Thymus (tissue), 11 donors: ENCODE measurements around the gene NT5DC1. TPM values are rescaled to one million over a fixed set of nuclear protein-coding genes. Genes with fewer than 3 reads are reported as not detected.

Experiments
- DNase-seq, 9 donors: peaks; one replicate each; pipeline ENCODE4 v3.0.0-alpha.2; 2013; ENCODE audit warnings: low spot score in 9 of 9, low read depth in 6 of 9, missing footprints in 1 of 9
- H3K27ac ChIP-seq, 2 donors: one replicate each; pipeline ENCODE4 v1.5.1; 2013; ENCODE audit warnings: control low read depth in 1 of 2, low read depth in 1 of 2, low read length in 1 of 2, mild to moderate bottlenecking in 1 of 2, moderate library complexity in 1 of 2
- H3K27me3 ChIP-seq, 2 donors: one replicate each; pipeline ENCODE4 v1.5.1; 2013; ENCODE audit warnings: low read length in 1 of 2; ENCODE audit not compliant: control insufficient read depth in 2 of 2, insufficient read depth in 1 of 2
- H3K36me3 ChIP-seq, 2 donors: one replicate each; pipeline ENCODE4 v1.5.1; 2013; ENCODE audit warnings: low read length in 1 of 2, mild to moderate bottlenecking in 1 of 2, moderate library complexity in 1 of 2; ENCODE audit not compliant: control insufficient read depth in 2 of 2, insufficient read depth in 2 of 2
- H3K4me1 ChIP-seq, 2 donors: one replicate each; pipeline ENCODE4 v1.5.1; 2013; ENCODE audit warnings: low read length in 2 of 2; ENCODE audit not compliant: control insufficient read depth in 2 of 2, insufficient read depth in 2 of 2
- H3K4me3 ChIP-seq, 2 donors: one replicate each; pipeline ENCODE4 v1.5.1; 2013; ENCODE audit warnings: low read length in 2 of 2, control low read depth in 1 of 2, mild to moderate bottlenecking in 1 of 2
- H3K9me3 ChIP-seq, 2 donors: one replicate each; pipeline ENCODE4 v1.5.1; 2013; ENCODE audit warnings: low read length in 1 of 2, mild to moderate bottlenecking in 1 of 2; ENCODE audit not compliant: control insufficient read depth in 2 of 2, insufficient read depth in 1 of 2
- WGBS: extraction: QIAGEN DNeasy Blood & Tissue Kit; methylation state at CpG from one replicate; pipeline ENCODE4 v1.1.7; 2013; 5-methylcytosine and 5-hydroxymethylcytosine counted together
- polyA plus RNA-seq: library from polyadenylated mRNA; stranded (reverse); fragments of 200-250 nt; gene quantifications from one replicate; pipeline ENCODE4 v1.2.3, GENCODE V29; 2013
- total RNA-seq: library from RNA; stranded (reverse); fragments of 120-200 nt; gene quantifications from one replicate; pipeline ENCODE4 v1.2.4, GENCODE V29; 2013
- donor health status: healthy.

Gene NT5DC1
- total and polyA plus RNA-seq, 2 donors, result 14.1 to 15.6 TPM

- H3K4me1 ChIP-seq, result no peaks in the 10 kb centered on the region
- H3K27ac ChIP-seq, result no peak overlapping the region
- WGBS, result 97% methylated on average over 2 of the region's 2 CpGs
- no peaks in the 10 kb centered on the region for H3K36me3 ChIP-seq
- H3K27me3 ChIP-seq, result no peaks in the 10 kb centered on the region
- no peaks in the 10 kb centered on the region for H3K9me3 ChIP-seq
- no peak for DNase-seq
- no peak overlapping the region for H3K4me3 ChIP-seq
Measured at GRCh38 chr6:116189472-116189871, 88.8 kb downstream of the NT5DC1 start.

DNA sequence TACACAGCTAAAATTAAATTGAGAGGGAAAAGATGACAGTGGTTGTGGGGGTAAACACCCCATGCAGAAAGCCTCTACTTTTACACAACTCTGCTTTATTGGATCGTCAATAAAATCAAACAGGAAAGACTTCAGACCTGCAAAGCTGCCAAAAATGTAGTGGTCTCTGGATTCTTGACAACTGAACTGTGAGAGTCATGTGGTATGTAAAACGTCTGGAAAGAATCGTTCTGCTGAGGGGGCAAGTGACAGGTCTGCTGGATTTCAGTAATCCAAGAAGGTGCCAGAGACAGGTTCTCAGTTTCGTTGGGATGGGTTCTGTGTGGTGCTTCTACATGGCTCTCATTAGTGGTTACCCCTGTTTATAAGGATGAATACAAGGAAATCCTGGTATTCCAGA, 89.9 kb downstream of the NT5DC1 start:
- Histone ChIP-seq H3K27me3 (no peaks in the 10 kb centered on the region), H3K27ac (no peak overlapping the region), H3K4me1 (no peaks in the 10 kb centered on the region), H3K36me3 (no peaks in the 10 kb centered on the region), H3K4me3 (no peak overlapping the region), H3K9me3 (no peaks in the 10 kb centered on the region)
- WGBS, result 91% methylated on average over 4 of the region's 4 CpGs
- no peak for DNase-seq

GRCh38 chr6:116191881-116192280, 91.2 kb downstream of the NT5DC1 start:
- Histone ChIP-seq H3K9me3 (no peaks in the 10 kb centered on the region), H3K36me3 (no peaks in the 10 kb centered on the region), H3K4me3 (no peak overlapping the region), H3K4me1 (no peaks in the 10 kb centered on the region), H3K27me3 (no peaks in the 10 kb centered on the region), H3K27ac (no peak overlapping the region)
- no peak for DNase-seq
- WGBS, result 98% methylated on average over 2 of the region's 2 CpGs

- no peak overlapping the region for H3K27ac ChIP-seq
- DNase-seq, result no peak
- H3K27me3 ChIP-seq, result no peaks in the 10 kb centered on the region
- no peaks in the 10 kb centered on the region for H3K36me3 ChIP-seq
- WGBS, result 91% methylated on average over 3 of the region's 3 CpGs
- no peak overlapping the region for H3K4me3 ChIP-seq
- no peaks in the 10 kb centered on the region for H3K9me3 ChIP-seq
- no peaks in the 10 kb centered on the region for H3K4me1 ChIP-seq
Measured at GRCh38 chr6:116192786-116193185, 92.1 kb downstream of the NT5DC1 start.

DNA sequence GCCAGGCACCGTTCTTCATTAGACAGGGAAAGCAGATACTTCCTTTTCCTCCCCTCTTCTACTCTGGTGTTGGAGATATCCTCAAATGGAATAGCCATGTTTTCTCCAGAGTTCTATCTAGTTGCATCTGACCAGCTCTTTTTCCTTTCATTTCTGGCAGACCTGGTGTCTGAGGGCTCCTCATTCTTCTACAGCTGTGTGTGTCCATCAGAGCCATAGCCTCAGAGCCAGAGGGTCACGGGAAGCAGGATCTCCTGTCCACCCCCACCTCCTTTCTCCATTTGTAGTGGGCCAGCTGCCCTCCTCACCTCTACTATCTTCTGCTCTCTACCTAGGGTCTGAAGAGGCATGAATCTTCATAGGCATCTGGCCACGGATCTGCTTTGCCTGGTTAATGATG, 96.2 kb downstream of the NT5DC1 start:
- no peaks in the 10 kb centered on the region for H3K27me3 ChIP-seq
- H3K9me3 ChIP-seq, result no peaks in the 10 kb centered on the region
- no peaks in the 10 kb centered on the region for H3K36me3 ChIP-seq
- no peak overlapping the region for H3K27ac ChIP-seq
- H3K4me3 ChIP-seq, result no peak overlapping the region
- H3K4me1 ChIP-seq, result no peaks in the 10 kb centered on the region
- 91% methylated on average over 3 of the region's 3 CpGs for WGBS
- no peak for DNase-seq

DNA sequence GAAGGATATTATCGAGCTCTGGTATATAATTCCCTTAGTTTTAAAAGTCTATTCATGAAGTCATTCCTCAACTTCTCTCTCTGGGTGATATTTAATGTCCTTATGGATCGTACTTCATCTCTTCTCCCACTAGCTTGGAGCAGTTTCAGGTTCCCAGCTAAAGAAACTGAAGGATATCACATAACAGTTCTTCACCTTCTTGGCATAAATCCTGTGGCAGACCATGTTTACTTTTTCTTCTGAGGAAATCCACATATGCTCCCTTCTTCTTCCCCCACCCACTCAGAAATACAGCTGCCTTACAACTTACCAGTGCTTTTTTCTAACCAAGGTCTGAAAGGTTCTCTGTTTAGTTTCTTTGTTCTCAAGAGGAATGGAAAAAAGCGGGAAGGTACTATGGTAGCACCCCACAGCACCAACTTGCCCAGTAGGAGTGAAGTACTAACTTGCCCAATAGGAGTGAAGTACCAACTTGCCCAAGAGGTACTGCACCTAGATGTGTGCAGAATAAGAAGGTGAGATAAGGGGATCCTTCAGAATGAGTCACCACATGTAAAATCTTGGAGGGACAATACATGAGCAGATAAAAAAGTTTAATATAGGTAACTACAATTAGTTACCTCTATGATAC, 100.1 kb downstream of the NT5DC1 start:
- Histone ChIP-seq H3K27ac (no peak overlapping the region), H3K9me3 (no peaks in the 10 kb centered on the region), H3K27me3 (no peaks in the 10 kb centered on the region), H3K4me3 (no peak overlapping the region), H3K4me1 (no peaks in the 10 kb centered on the region), H3K36me3 (no peaks in the 10 kb centered on the region)
- 95% methylated on average over 3 of the region's 3 CpGs for WGBS
- no peak for DNase-seq

- H3K4me3 ChIP-seq, result no peak overlapping the region
- H3K4me1 ChIP-seq, result no peaks in the 10 kb centered on the region
- no peak for DNase-seq
- H3K27ac ChIP-seq, result no peak overlapping the region
- 97% methylated on average over 2 of the region's 2 CpGs for WGBS
- H3K9me3 ChIP-seq, result no peaks in the 10 kb centered on the region
- no peaks in the 10 kb centered on the region for H3K36me3 ChIP-seq
- no peaks in the 10 kb centered on the region for H3K27me3 ChIP-seq
Measured at GRCh38 chr6:116201538-116201937, 100.9 kb downstream of the NT5DC1 start.

GRCh38 chr6:116205281-116205680, 104.6 kb downstream of the NT5DC1 start:
- DNase-seq, result no peak
- H3K9me3 ChIP-seq, result no peaks in the 10 kb centered on the region
- H3K27ac ChIP-seq, result no peak overlapping the region
- no peaks in the 10 kb centered on the region for H3K4me1 ChIP-seq
- no peaks in the 10 kb centered on the region for H3K36me3 ChIP-seq
- H3K27me3 ChIP-seq, result no peaks in the 10 kb centered on the region
- 80% methylated on average over 2 of the region's 2 CpGs for WGBS
- no peak overlapping the region for H3K4me3 ChIP-seq

DNA sequence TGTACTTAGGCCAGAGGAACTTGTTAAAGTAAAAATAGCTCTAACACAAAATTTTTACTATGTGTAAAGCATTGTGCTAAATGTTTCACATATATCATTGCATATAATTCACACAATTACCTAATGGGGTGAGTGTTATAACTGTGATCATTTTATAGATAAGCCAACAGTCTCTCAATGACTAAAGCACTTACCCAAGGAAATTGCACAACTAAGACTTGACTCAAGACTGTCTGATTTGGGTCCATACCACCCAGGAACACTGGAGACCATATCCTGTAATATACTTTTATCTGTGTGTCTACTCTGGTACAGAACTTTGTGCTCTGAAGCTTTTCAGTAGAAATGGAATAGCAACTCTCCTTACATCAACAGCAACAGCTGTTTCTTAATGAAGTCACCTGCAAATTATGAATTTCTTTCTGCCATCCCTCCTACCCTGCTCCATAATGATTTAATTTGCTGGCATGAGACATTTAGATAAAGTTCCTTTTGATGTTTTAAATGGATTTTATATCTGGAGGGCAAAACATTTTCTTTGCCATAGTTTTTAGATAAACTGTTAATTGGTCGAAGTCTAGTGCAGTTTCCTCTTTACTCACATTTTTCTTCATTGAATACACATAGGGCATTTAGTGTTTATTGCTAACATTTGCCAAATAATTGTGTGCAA, 105.7 kb downstream of the NT5DC1 start:
- WGBS, result 95% methylated on average over 1 of the region's 1 CpG
- no peaks in the 10 kb centered on the region for H3K9me3 ChIP-seq
- H3K36me3 ChIP-seq, result no peaks in the 10 kb centered on the region

More for the DNA sequence above, 105.7 kb downstream of the NT5DC1 start:
- no peak overlapping the region for H3K4me3 ChIP-seq
- H3K27me3 ChIP-seq, result no peaks in the 10 kb centered on the region
- no peaks in the 10 kb centered on the region for H3K4me1 ChIP-seq
- DNase-seq, result no peak
- H3K27ac ChIP-seq, result no peak overlapping the region
